HG03280 (cell line): ENCODE measurements around the gene SUN3.
A peak's percentile ranks its signal among the peaks of the same experiment; 100 is the strongest.
"Not testable (repeated sequence)": the region's sequence is repeated elsewhere in the genome, so short reads cannot be mapped to it uniquely, and the experiment has no call there.

Source experiments
- ATAC-seq: cut with Tn5 transposase; IDR thresholded peaks from one replicate; pipeline ENCODE4 v1.9.1; 2021; ENCODE audit warnings: mild to moderate bottlenecking, moderate library complexity; ENCODE audit not compliant: unreplicated experiment

Gene SUN3

DNA sequence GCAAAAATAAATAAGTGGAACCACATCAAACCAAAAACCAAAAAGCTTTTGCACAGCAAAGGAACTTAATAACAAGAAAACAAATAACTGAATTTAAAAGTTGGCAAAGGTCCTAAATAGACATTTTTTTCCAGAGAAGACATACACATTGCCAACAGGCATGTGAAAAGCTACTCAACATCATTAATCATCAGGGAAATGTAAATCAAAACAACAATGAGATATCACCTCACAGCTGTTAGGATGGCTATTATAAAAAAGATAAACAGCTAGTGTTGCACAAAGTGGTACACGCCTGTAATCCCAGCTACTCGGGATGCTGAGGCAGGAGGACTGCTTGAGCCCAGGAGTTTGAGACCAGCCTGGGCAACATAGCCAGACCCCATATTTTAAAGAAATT is 2.2 kb upstream of the SUN3 start:
- ATAC-seq, result no peak

DNA sequence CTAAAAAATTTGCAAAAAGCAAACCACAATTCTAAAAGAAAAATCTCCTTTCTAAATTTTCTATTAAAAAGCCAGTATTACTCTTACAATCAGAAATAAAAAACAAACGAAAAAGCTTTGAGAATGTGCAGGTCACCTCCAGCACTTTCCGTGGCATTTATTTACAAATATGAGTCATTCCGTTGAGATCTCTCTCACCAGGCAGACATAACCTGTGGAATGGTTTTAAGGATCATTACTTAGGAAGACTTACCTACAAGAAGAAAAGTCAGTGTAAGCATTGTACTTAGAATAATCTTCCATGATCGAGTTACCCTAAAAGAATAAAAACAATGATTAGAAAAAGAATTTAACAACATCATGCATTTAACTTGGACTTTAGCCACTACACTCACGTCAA is 3.3 kb downstream of the SUN3 start:
- no peak for ATAC-seq

GRCh38 chr7:48017674-48018073 is 11.2 kb downstream of the SUN3 start:
- ATAC-seq, result no peak

- ATAC-seq, result no peak
Observed at GRCh38 chr7:48016641-48017040, 12.3 kb downstream of the SUN3 start.

DNA sequence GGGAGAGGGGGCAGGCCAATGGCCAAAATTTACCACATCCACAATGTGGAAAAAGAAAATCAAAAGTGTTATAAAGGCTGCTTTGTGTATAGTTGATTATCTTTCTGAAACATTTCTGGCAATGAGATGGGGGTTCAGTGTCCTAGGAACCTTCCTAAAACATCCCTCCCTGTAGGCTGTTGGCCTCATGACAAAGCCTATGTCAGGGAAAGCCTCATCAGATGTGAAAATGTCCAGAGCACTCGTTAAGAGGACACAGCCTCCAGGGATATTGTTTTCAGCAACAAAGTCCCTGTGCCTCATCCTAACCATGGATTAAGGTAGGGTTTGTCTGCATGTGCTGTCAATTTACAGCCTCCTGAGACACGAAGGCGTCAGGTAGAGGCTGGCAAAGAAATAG is 17.0 kb downstream of the SUN3 start:
- ATAC-seq, result no peak

GRCh38 chr7:48011323-48011722 is 17.6 kb downstream of the SUN3 start:
- no peak for ATAC-seq

- no peak for ATAC-seq
Observed at GRCh38 chr7:48009954-48010353, 19.0 kb downstream of the SUN3 start.

DNA sequence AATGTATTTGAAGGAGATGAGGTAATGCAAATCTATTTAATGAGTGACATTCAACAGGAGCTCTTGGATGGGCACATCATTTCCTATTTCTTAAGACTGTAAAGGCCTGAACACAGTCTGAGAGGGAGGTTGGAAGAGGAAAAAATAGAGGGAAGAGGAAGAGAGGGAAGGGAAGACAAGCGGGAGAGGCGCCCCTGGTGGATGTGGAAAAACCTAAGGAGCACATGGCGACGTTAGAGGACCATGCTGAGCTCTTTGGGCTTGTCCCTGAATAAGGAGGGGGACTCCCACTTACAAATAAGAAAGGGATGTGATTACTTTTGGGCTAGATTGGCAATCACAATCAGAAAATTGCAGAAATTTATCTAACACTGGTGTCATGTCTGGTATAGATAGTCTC is 19.6 kb downstream of the SUN3 start:
- no peak for ATAC-seq

- no peak for ATAC-seq
Observed at GRCh38 chr7:48006866-48007265, 22.0 kb downstream of the SUN3 start.

DNA sequence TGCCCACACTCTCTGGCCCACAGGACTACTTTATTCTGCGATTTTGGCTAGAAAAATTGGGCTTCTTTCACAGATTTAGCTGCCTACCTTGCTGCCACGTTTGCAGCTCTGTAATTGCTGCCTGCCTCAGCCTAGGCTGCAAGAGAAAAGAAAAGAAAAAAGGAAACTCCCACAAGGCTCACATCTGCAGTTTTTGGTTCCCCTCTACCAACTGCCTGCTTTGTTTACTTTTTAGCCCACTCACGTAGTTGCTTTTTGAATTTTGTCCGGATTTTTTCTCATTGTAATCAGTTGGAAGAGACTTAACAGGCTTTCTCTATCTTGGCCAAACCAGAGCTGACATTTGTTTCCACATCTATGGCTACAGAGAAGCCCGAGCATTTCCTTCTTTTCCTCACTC is 24.3 kb downstream of the SUN3 start:
- peak; percentile 68 for ATAC-seq

DNA sequence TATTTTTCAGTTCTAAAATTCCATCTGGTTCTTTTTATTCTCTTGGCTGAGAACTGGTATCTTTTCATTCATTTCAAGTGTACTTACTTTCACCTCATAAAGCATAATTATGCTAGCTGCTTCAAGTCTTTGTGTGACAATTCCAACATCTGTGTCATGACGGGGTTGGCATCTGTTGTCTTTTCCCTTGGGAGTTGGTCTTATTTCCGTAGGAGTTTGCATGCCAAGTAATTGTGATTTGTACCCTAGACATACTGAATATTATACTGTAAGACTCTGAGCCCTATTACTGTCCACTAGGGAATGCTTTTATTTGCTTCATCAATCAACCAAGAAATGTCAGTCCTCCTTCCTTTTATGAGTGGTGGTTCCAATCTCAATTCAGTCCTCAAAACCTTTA is 24.9 kb downstream of the SUN3 start:
- ATAC-seq, result no peak

DNA sequence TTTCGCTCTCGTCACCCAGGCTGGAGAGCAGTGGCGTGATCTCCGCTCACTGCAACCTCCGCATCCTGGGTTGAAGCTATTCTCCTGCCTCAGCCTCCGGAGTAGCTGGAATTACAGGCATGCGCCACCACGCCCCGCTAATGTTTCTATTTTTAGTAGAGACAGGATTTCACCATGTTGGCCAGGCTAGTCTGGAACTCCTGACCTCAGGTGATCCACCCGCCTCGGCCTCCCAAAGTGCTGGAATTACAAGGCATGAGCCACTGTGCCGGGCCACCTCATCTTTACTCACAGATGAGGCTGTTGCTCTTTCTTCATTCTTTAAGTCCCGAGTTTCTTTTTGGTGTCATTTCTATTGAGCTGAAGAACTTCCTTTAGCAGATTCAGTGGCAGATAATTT is 28.7 kb downstream of the SUN3 start:
- ATAC-seq, result not testable (repeated sequence)

DNA sequence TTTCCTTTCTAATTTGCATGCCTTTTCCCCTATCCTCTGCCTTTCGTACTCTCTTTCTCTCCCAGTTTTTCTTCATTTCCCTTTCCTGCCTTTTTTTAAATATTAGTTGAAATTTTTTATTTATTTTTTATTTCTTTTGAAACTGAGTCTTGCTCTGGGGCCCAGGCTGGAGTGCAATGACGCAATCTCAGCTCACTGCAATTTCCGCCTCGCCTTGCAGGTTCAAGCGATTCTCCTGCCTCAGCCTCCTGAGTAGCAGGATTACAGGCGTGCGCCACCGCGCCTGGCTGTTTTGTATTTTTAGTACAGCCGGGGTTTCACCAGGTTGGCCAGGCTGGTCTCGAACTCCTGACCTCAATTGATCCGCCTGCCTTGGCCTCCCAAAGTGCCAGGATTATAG is 29.5 kb downstream of the SUN3 start:
- no peak for ATAC-seq

GRCh38 chr7:47992446-47992845 is 36.5 kb downstream of the SUN3 start:
- ATAC-seq, result no peak

- ATAC-seq, result peak; percentile 99
Observed at GRCh38 chr7:47991741-47992311, 37.1 kb downstream of the SUN3 start.

DNA sequence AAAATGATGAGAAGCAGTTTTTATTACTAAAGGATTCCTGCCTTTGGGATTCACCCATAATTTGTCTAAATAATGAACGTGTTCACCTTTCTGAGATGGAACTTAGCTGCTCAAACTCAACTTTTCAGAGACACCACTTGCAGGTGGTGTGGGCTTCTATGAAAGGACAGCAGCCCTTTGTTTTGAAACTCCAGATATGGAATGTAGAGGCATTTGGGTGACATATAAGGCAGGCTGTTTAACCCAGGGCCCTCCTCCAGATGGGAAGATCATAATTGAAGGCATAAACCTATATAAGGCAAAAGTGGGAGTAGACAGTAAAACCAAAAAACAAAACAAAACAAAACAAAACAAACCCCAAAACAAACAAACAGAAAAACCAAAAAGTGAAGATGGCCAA is 37.6 kb downstream of the SUN3 start:
- no peak for ATAC-seq

DNA sequence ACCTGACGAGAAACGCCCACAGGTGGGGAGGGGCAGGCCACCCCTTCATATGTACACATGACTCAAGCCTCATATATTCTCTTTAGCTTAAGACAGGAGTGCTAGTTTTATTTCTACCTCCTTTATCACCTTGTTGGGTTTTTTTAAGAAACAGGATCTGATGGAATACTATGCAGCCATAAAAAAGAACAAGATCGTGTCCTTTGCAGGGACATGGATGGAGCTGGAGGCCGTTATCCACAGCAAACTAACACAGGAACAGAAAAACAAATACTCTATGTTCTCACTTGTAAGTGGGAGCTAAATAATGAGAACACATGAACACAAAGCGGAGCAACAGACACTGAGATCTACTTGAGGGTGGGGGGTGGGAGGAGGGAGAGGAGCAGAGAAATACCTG is 38.3 kb downstream of the SUN3 start:
- no peak for ATAC-seq

- not testable (repeated sequence) for ATAC-seq
Observed at GRCh38 chr7:47989607-47990400, 39.1 kb downstream of the SUN3 start.

DNA sequence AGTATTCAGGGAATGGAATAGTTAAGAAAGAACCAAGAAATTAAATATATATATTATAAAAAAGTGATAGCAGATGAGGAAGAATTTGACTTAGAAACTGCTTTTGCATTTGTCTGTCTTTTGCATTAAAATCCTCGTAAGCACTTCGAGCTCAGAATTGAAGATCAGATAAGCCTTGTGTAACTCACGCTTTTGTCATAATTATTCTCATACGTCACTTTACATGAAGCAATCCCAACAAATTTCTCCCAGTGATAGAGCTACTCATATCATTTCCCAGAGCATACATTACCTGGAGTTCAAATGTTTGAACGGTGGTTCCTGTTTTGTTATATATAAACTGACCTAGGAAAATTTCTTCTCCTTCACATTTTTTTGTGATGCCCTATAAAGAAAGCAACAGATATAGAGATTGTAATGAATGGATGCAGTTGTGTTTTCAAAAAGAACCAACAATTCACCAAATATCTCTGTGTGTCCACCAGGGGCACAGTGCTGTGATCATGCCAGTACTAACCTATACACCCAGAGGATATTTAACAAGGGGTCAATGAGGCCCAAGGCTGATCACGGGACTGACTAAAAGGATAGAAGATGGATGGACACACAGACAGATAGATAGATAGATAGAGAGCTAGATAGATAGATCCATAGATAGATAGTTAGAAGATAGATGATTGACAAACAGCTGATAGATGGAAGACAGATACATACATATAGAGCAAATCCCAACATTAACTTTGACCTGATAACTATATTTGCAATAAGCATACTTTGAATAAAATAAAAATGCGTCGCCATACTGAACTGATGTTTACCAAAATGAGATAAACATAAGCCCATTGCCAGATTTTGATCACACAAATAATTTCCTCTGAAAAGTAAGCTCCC is 40.2 kb downstream of the SUN3 start:
- ATAC-seq, result no peak

DNA sequence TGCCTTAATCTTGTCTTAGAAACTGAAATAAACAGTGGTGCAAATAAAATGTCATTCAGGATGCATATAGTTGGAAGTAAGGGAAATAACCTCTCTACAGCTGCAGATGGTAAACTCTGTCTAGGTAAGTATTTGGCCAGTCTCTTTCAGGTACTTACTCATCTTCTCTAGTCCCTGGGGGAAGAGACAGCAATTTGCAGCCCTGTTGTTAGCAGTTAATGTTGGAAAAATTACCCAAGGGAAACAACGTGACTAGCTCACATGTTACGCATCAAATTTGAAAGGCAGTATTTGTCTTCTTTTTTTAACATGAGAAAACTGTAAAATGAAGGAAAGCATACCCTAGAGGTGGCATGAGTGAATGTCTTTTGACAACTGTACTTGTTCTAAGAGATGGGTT is 46.3 kb downstream of the SUN3 start:
- ATAC-seq, result no peak

DNA sequence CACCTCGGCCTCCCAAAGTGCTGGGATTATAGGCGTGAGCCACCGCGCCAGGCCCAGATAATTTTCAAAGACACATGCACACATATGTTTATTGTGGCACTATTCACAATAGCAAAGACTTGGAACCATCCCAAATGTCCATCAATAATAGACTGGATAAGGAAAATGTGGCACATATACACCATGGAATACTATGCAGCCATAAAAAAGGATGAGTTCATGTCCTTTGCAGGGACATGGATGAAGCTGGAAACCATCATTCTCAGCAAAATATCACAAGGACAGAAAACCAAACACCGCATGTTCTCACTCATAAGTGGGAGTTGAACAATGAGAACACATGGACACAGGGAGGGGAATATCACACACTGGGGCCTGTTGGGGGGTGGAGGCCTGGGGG is 48.3 kb downstream of the SUN3 start:
- not testable (repeated sequence) for ATAC-seq

DNA sequence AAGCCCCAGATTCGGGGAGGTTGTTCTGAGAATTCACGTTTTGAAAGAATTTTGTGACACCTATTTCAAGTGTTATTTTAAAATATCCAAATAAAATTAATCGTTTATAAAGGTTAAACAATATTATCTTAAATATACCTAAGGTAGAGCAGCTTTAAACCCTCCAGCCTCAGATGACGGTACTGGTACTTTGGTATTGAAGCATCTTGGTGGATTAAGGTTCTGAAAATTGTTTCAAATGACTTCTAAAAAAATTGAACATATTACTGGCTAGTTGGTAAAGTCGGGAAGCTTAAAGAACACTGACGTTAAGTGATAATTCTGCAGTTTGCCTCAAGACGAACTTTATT is 49.1 kb downstream of the SUN3 start:
- ATAC-seq, result no peak
